HG02970 (cell line): ENCODE results near the gene CCDC18.
"Not testable (repeated sequence)": the region's sequence is repeated elsewhere in the genome, so short reads cannot be mapped to it uniquely, and the experiment has no call there.

Experiments
- ATAC-seq: cut with Tn5 transposase; IDR thresholded peaks from one replicate; pipeline ENCODE4 v1.9.1; 2021; ENCODE audit warnings: mild to moderate bottlenecking, moderate library complexity, moderate number of reproducible peaks; ENCODE audit not compliant: unreplicated experiment, low FRiP score

Gene CCDC18

GRCh38 chr1:93235261-93235660 lies 54.7 kb downstream of the CCDC18 start:
- no peak for ATAC-seq

- no peak for ATAC-seq
These were observed 56.5 kb downstream of the CCDC18 start for GRCh38 chr1:93237021-93237420.

- ATAC-seq: no peak
These were observed 57.9 kb downstream of the CCDC18 start for GRCh38 chr1:93238425-93238824.

- no peak for ATAC-seq
These were observed 59.3 kb downstream of the CCDC18 start for GRCh38 chr1:93239863-93240262.

GRCh38 chr1:93243233-93243632 lies 62.7 kb downstream of the CCDC18 start:
- ATAC-seq: not testable (repeated sequence)

- no peak for ATAC-seq
These were observed 64.0 kb downstream of the CCDC18 start for GRCh38 chr1:93244298-93245069.

- ATAC-seq: no peak
These were observed 71.4 kb downstream of the CCDC18 start for GRCh38 chr1:93251966-93252365.

- no peak for ATAC-seq
These were observed 72.1 kb downstream of the CCDC18 start for GRCh38 chr1:93252598-93252997.

GRCh38 chr1:93253516-93253915 lies 73.0 kb downstream of the CCDC18 start:
- ATAC-seq: no peak

GRCh38 chr1:93255222-93256079 lies 74.9 kb downstream of the CCDC18 start:
- no peak for ATAC-seq

GRCh38 chr1:93256433-93256832 lies 75.9 kb downstream of the CCDC18 start:
- ATAC-seq: no peak

GRCh38 chr1:93257889-93258288 lies 77.4 kb downstream of the CCDC18 start:
- ATAC-seq: no peak

GRCh38 chr1:93260726-93261125 lies 80.2 kb downstream of the CCDC18 start:
- ATAC-seq: not testable (repeated sequence)

- ATAC-seq: no peak
These were observed 82.1 kb downstream of the CCDC18 start for GRCh38 chr1:93262645-93263044.

- not testable (repeated sequence) for ATAC-seq
These were observed 88.4 kb downstream of the CCDC18 start for GRCh38 chr1:93268888-93269287.

- not testable (repeated sequence) for ATAC-seq
These were observed 94.7 kb downstream of the CCDC18 start for GRCh38 chr1:93275262-93275633.

- no peak for ATAC-seq
These were observed 95.2 kb downstream of the CCDC18 start for GRCh38 chr1:93275634-93276295.

- ATAC-seq: not testable (repeated sequence)
These were observed 97.0 kb downstream of the CCDC18 start for GRCh38 chr1:93277530-93277929.

- no peak for ATAC-seq
These were observed 103.0 kb downstream of the CCDC18 start for GRCh38 chr1:93283496-93283895.

- no peak for ATAC-seq
These were observed 108.0 kb downstream of the CCDC18 start for GRCh38 chr1:93288558-93288957.

- no peak for ATAC-seq
These were observed 116.1 kb downstream of the CCDC18 start for GRCh38 chr1:93296555-93297154.
